ENCODE data around the gene EMP1.

Gene EMP1

DNA sequence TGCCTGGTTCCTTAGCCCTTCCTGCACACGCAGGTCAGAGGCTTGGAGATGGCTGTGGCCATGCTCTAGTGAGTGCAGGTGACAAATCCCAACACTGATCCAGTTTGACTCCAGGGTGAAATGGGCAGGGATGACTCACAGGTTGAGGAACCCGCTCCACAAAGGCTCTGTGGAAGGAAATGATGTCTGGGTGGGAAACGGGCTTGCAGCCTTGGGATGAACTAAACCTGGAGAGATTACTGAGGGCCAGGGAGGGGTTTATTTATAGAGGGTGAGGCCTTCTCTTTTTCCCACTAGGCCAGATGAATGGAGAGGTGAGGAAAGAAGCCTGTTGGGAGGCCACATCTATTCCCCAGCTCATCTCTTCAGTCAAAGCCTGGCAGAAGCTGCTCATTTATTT, 29.3 kb upstream of the EMP1 start:
- Mint-ChIP-seq H3K4me3 (no peak overlapping the region), H3K36me3 (no peaks in the 10 kb centered on the region), H3K4me1 (peaks cover 19% of the 10 kb centered on the region), H3K27me3 (no peaks in the 10 kb centered on the region), H3K9me3 (no peaks in the 10 kb centered on the region), H3K27ac (peak overlapping the region; percentile 25)

DNA sequence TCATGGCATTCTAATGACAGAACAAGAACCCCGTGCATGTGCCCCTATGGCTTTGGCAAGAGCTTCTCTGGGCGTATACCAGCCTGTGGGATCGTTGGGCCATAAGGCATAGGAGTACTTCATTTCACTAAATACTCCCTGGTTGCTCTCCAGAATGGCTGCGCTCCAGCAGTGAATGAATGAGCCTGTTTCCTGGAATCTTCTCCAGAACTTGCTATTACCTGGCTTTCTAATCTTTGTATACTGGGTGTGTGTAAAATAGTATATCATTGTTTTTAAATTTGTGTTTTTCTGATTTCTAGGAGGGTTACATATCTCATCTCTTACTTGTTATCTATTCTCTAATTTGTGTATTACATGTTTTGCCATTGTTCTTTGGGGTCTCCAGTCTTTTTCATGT, 28.6 kb upstream of the EMP1 start:
- Mint-ChIP-seq H3K4me3 (no peak overlapping the region), H3K4me1 (peaks cover 19% of the 10 kb centered on the region), H3K9me3 (no peaks in the 10 kb centered on the region), H3K36me3 (no peaks in the 10 kb centered on the region), H3K27me3 (no peaks in the 10 kb centered on the region), H3K27ac (no peak overlapping the region)

DNA sequence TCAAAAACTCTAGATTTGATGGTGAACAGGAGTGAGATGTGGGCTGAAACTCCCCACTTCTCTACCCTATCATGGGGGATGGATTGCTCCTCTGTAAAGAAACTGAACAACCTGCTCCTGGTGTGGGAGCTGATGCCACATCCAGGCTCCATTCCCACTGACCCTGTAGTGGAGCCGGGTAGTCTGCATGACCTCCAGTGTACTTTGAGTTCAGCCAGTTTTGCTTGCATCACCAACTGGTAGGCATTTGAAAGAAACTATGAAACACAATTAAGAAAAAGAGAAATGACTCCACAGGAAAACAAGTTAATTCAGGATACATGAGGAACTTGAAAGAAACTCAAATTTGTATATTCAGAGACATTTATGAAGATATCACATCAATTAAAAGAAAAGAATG, 27.3 kb upstream of the EMP1 start:
- Mint-ChIP-seq H3K36me3 (no peaks in the 10 kb centered on the region), H3K27ac (no peak overlapping the region), H3K4me1 (peaks cover 19% of the 10 kb centered on the region)

DNA sequence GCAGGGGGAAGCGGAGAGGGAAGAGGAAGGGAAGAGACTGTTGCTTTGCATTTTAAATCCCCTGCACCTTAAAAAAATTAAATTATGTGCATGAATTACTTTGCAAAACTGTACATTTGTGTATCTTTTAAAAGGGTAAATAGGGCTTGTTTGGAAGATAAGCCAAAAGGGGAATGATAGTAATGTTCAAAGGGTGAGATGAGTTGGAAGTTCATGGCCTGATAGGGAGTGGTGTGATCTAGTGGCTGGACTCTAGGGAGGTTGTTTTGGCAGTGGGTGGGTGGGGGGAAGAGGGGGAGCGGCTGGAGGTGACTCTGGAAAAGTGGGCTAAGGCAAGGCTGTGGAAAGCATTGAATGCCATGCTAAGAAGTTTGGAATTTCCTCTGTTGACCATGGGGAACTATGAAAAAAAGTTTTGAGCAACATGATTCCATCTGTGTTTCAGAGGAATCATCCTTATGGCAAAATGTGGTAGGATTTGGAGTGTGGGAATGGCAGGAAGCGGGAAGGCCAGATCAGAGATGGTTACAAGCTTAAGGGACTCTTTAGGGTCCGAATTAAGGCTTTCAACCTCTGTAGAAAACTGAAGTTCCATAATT, 25.5 kb upstream of the EMP1 start:
- H3K27ac Mint-ChIP-seq: no peak overlapping the region
- no peaks in the 10 kb centered on the region for H3K9me3 Mint-ChIP-seq
- H3K4me3 Mint-ChIP-seq: no peak overlapping the region
- no peaks in the 10 kb centered on the region for H3K36me3 Mint-ChIP-seq
- no peaks in the 10 kb centered on the region for H3K27me3 Mint-ChIP-seq
- H3K4me1 Mint-ChIP-seq: peaks cover 4% of the 10 kb centered on the region

More for the DNA sequence above, 27.3 kb upstream of the EMP1 start:
- H3K4me3 Mint-ChIP-seq: no peak overlapping the region
- no peaks in the 10 kb centered on the region for H3K9me3 Mint-ChIP-seq
- no peaks in the 10 kb centered on the region for H3K27me3 Mint-ChIP-seq

DNA sequence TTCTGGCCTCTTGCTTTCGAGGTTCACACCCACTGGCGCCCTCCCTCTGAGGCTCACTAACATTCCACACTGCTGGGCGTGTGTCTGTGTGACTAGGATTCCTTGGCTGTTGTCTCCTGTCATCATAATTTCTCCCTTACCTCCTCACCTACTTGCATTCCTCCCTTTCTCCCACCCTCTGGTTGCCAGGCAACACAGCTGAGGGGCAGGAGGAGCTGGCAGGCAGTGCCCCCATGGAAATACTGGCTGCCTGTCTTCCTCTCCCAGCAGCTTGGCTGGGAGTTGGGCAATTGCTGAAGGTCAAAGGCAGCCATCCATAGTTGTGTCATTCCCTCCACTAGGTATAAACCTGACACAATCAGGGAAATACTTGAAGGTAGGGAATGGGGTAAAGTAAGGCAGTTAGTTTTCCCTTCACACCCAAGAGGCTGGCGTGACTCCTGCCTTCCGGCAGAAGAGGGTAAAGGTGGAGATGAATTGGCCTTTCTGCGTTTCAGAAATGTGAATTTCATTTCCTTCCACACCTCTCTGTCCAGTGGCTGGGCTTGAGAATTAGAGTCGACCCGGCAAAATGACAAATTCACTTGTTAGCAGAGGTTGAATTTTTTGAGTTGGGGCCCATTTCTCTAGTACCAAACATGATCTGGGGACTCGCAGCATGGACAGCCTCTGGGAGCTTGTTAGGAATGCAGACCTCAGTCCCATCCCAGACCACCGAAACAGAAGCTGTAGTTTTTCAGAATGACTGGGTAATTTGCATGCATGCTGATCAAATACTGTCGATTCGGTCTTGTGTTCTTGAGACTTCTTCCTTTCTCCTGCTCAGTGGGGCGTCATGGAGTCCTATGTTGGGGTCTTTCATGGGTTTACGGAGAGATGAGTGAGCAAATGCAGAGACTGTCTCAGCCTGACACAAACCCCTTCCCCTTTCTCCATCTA, 24.3 kb upstream of the EMP1 start:
- Mint-ChIP-seq H3K4me3 (no peak overlapping the region), H3K4me1 (no peaks in the 10 kb centered on the region), H3K27me3 (no peaks in the 10 kb centered on the region), H3K36me3 (no peaks in the 10 kb centered on the region), H3K27ac (no peak overlapping the region), H3K9me3 (no peaks in the 10 kb centered on the region)

DNA sequence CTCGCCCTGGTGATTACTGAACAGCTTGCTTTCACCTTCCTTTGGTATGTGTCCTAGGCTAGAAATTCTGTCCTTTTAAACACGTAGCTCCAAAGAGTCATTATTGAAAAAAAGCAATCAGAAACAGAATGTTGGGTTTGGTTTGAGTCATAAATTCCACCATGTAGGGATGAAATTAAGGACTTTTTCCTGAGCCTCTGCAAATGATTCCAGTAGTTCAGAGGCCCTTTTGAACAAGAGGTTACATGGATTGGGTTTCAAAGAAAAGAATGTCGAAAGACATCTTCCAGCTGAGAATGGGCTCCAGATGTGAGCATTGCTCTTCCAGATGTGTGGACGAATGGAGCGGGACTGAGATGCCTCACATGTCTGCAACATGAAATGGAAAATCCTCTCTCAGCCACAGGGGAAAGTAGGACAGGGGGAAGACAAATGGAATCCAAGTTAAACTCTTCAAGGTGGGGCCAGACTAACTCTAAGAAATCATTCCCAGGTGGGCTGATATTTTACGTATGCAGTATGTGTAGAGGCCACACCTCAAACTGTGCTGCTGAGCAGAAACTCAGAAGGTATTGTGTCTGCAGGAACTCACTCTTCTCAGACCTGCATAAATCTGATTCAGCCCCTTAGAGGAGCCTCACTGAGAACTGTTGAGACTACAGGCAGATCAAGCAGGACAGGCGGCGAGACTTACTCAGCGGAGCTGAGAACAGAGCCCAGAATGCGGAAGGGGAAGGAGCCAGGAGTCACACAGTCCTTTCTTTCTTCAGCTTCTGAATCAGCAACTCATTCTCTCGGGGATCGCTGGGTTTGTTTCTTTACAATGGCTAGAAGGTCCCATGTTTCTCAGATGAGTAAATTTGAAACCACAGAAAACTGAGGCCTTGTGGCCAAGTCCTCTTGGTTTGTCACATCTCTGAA, 23.3 kb upstream of the EMP1 start:
- Mint-ChIP-seq H3K27ac (peak overlapping the region; percentile 18), H3K27me3 (no peaks in the 10 kb centered on the region), H3K4me1 (peaks cover 6% of the 10 kb centered on the region), H3K36me3 (no peaks in the 10 kb centered on the region), H3K9me3 (no peaks in the 10 kb centered on the region), H3K4me3 (no peak overlapping the region)

DNA sequence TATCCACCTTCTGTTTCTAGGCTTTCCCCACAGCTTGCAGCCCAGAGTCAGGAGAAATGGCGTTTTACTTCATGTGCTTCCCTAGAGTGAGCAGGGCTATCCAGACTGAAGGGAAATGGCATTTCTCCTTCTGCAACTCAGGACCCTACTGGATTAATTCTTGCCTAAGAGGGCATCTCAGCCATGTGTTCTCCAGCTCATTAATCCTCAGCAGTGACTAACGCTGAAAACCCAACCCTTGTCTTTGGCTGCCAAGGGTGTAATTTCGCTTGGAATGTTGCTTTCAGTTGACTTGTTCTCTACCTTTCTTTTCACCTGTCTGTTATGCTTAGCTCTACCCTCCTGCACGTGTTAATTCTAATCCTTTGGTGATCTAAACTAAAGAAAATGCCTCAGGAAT, 21.0 kb upstream of the EMP1 start:
- Mint-ChIP-seq H3K4me3 (no peak overlapping the region), H3K27ac (no peak overlapping the region)

DNA sequence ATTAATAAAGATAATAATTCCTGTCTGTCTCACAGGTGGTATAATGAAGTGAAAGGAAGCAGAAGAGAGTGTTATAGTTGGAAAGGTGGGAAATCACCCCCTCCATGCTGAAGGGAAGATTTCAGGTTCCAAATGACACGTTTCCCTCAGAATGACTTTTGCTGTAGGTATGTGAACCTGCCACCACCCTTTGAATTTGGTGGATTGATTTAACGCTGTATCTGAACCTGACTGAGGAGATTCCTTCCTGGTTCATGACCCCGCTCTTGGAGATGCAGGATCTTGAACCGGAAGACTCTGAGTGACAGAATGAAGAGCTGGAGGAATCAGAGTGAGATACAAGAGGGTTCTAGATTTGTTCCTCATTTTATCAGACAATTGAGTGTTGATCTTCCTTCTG, 20.3 kb upstream of the EMP1 start:
- no peaks in the 10 kb centered on the region for H3K9me3 Mint-ChIP-seq
- no peaks in the 10 kb centered on the region for H3K36me3 Mint-ChIP-seq
- no peak overlapping the region for H3K27ac Mint-ChIP-seq
- H3K4me1 Mint-ChIP-seq: peaks cover 24% of the 10 kb centered on the region
- H3K4me3 Mint-ChIP-seq: no peak overlapping the region
- no peaks in the 10 kb centered on the region for H3K27me3 Mint-ChIP-seq

More for the DNA sequence above, 21.0 kb upstream of the EMP1 start:
- Mint-ChIP-seq H3K36me3 (no peaks in the 10 kb centered on the region), H3K4me1 (peaks cover 24% of the 10 kb centered on the region), H3K9me3 (no peaks in the 10 kb centered on the region), H3K27me3 (no peaks in the 10 kb centered on the region)

DNA sequence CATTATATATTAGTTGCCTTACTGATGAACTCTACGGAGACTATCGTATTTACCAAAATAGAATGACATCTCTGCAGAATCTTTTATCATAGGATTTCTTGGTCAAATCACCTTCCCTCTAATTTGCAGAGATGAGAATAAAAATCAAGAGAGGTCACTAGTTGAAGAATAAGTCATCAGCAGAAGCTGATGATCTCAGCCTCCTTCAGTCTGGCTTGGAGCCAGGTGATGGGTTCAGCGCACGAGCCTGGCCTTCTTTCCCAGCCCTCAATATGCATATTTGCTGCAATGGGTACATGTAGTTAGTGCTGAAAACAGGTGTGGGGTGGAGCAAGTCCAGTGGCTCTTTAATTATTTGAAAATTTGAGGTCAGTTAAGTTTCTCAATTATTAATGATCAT, 19.2 kb upstream of the EMP1 start:
- H3K4me3 Mint-ChIP-seq: no peak overlapping the region
- no peaks in the 10 kb centered on the region for H3K36me3 Mint-ChIP-seq
- no peaks in the 10 kb centered on the region for H3K27me3 Mint-ChIP-seq
- peaks cover 24% of the 10 kb centered on the region for H3K4me1 Mint-ChIP-seq
- no peaks in the 10 kb centered on the region for H3K9me3 Mint-ChIP-seq
- H3K27ac Mint-ChIP-seq: no peak overlapping the region

DNA sequence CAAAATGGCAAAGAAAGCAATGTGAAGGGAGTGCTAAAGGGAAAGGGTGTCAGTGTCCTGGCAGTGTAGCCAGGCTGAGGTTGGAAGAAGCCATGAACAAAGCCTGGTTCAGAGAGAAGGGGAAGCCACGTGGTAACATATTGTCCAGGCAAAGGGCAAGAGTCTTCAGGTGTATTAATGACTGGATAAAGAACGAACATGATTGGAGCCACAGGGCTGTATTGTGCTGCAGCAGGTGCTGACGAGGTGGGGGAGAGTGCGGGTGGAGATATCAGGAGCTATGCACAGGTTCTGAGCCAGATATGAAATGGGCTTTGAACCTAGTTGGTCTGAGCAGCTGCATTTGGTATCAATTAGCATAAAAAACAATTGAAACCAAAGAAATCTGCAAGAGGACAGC, 18.6 kb upstream of the EMP1 start:
- peaks cover 24% of the 10 kb centered on the region for H3K4me1 Mint-ChIP-seq
- H3K4me3 Mint-ChIP-seq: no peak overlapping the region
- H3K9me3 Mint-ChIP-seq: no peaks in the 10 kb centered on the region
- H3K27ac Mint-ChIP-seq: no peak overlapping the region
- no peaks in the 10 kb centered on the region for H3K27me3 Mint-ChIP-seq
- no peaks in the 10 kb centered on the region for H3K36me3 Mint-ChIP-seq

DNA sequence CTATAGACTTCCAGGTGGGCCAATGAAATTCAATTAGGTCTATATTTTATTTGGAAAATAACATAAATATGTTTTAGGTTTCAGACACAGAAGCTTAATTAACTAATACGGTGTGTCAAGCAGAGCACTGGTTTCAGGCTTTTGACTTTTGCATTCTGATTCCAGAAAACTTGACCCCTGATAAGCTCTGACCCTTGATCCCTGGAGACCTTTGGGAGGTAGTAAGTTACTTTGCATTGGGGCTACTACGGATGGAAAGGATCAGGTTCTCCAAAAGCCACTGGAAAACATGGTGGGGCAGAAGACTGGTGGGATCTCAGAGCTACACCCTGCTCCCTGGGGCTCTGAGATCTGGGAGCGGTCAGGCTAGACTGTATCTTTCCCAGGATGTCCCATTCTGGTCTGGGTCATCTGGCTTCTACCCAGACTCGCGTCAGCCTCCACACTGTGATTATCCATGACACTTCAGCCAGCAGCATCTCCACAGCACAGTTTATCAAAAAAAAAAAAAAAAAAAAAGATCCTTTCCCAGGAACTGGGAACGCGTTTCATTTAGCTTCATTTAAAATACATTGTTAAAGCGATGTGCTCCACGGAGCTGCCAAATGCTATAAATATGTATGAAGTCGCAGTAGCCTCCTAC, 17.8 kb upstream of the EMP1 start:
- Mint-ChIP-seq H3K4me1 (peaks cover 24% of the 10 kb centered on the region), H3K4me3 (peak overlapping the region; percentile 15), H3K27ac (no peak overlapping the region), H3K9me3 (no peaks in the 10 kb centered on the region), H3K36me3 (no peaks in the 10 kb centered on the region), H3K27me3 (no peaks in the 10 kb centered on the region)

DNA sequence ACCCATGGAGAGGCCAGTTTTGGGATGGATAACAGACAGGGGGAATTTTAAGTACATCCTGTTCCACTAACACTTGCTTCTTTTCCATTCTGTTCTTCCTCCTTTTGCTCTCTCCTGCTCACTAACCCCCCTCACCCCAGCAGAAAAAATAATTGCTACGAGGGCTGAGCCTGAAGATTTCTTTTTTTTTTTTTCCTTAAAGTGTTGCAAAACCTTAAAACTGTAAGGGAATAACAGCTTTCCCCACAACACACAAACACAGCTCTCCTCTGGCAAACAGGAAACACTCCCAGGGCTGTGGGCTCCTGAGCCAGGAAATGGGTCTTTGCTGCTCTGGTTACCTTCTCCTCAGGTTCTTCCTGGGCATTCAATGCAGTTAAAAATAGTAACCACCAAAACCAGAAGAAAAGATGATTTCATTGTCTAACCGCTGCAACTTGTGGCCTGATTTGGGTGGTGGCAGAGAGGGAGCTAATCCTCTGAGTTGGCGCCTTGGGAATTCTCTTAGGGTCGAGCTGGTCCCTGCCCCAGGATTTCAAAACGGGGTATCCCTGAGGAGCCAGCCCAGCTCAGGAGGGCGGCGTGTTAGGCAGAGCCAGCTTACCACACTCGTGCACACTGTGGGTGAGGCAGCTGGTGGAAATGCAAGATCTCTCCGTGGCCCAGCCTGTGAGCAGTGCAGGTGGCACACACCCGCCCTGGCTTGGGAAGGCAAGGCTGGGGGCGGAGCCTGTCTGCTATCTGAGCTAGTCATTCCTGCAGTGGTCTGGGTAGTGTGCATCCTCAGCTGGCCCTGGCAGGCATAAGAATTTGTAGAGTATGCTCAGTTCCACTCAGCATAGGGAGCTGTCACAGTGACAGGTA, 17.1 kb upstream of the EMP1 start:
- H3K27me3 Mint-ChIP-seq: no peaks in the 10 kb centered on the region
- peaks cover 24% of the 10 kb centered on the region for H3K4me1 Mint-ChIP-seq
- H3K9me3 Mint-ChIP-seq: no peaks in the 10 kb centered on the region
- peak overlapping the region; percentile 9 for H3K27ac Mint-ChIP-seq
- no peaks in the 10 kb centered on the region for H3K36me3 Mint-ChIP-seq
- H3K4me3 Mint-ChIP-seq: peak overlapping the region; percentile 62

DNA sequence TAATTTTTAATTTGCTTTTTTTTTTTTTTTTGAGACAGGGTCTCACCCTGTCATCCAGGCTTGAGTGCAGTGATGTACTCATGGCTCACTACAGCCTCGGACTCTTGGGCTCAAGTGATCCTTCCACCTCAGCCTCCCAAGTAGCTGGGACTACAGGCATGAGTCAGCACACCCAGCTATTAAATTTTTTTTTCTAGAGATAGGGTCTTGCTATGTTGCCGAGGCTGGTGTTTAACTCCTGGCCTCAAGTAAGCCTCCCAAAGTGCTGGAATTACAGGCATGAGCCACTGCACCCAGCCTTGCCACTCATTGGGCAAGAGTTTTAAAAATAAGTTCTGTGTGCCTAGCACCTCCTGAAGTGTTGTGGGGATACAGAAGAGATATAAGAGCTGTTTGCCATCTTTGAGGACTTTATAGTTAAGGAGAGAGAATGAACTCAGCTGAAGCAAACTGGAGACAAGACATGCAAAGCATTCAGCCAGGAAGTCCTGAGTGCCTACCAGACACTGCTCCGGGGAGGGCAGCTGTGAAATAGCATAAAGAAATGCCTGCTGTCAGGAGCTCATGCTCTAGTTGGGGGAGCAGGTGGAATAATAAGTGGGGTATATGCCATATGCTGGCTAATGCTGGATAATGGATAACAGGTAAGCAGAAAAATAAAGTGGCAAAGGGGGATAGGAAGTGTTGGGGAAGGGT, 15.0 kb upstream of the EMP1 start:
- Mint-ChIP-seq H3K27me3 (no peaks in the 10 kb centered on the region), H3K36me3 (no peaks in the 10 kb centered on the region), H3K27ac (no peak overlapping the region), H3K4me3 (no peak overlapping the region), H3K9me3 (no peaks in the 10 kb centered on the region), H3K4me1 (peaks cover 24% of the 10 kb centered on the region)

DNA sequence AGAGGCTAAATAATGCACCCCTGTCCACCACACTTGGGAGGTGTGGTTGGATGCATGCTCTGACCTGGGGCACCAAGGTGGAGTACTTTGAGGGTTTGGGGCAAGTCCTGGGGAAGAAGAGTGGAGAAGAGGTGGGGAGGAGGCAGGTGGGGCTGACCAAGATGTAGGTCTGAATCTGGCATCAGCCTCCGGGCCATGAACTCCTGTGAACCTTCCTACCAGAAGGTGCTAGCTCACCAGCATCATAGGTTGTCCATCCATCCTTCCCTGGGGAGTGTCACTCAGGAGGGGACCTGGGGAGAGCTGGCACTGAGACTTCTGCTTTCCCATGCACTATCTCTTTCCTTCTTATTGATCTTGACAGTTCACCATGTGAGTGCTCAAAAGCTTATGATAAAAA, 13.6 kb upstream of the EMP1 start:
- Mint-ChIP-seq H3K27ac (no peak overlapping the region), H3K36me3 (no peaks in the 10 kb centered on the region), H3K9me3 (no peaks in the 10 kb centered on the region), H3K4me3 (no peak overlapping the region), H3K4me1 (peaks cover 22% of the 10 kb centered on the region), H3K27me3 (no peaks in the 10 kb centered on the region)

All from activated naive CD4-positive, alpha-beta T cell treated with anti-CD3 and anti-CD28 coated beads, Interleukin-2, amount 50 U/mL, for 24 hours (primary cell).